Measurements from ENCODE around the gene DOCK10.
A peak's percentile ranks its signal among the peaks of the same experiment; 100 is the strongest.

The DOCK10 gene

DNA sequence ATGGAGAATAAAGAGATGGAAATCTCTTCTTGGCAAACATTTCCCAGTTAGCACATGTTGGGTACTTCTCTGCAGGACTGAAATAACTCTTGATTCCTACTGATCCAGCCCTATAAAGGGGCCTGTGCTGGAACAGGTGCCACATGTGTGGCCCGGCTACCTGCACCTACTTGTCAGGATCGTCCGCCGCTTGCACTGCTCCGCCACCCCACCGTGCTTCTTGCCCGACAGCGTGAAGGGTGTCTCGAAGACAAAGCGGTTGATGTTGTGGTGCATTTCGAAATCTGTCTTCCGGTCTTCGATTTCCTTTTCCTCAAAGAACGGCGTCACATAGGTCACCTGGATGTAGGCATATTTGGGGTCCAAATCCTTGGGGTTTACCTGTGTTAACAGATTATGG is 267.5 kb downstream of the DOCK10 start:
- peaks cover 60% of the 10 kb centered on the region for H3K36me3 Mint-ChIP-seq (ENCODE audit: low read depth)
- H3K27me3 Mint-ChIP-seq: no peaks in the 10 kb centered on the region
- H3K4me1 Mint-ChIP-seq: peaks cover 3% of the 10 kb centered on the region
- H3K9me3 Mint-ChIP-seq: no peaks in the 10 kb centered on the region
- ATAC-seq: no peak
- no peak overlapping the region for H3K27ac Mint-ChIP-seq
- no peak overlapping the region for H3K4me3 Mint-ChIP-seq
- no peak for DNase-seq

DNA sequence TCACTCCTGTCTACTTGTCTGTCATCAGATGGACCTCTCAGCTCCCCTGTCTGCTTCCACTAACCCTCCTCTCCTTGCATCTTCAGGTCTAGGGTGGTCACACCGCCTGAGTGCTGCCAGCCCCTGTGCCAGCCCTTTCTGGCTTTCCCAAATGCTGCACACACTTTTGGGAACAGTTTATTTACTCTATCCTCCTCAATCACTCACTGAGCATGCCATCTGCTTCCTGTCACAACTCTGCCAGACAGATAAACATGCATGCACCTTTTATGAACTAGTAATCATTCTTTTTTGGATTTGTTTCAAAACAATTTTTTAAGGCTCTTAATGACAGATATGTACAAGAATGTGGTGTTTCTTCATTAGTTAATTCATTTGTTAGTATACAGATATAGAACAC is 269.8 kb downstream of the DOCK10 start:
- no peak for ATAC-seq
- Mint-ChIP-seq H3K27me3 (no peaks in the 10 kb centered on the region), H3K4me1 (no peaks in the 10 kb centered on the region), H3K4me3 (no peak overlapping the region), H3K36me3 (ENCODE audit: low read depth) (peaks cover 75% of the 10 kb centered on the region), H3K9me3 (no peaks in the 10 kb centered on the region), H3K27ac (no peak overlapping the region)
- no peak for DNase-seq

DNA sequence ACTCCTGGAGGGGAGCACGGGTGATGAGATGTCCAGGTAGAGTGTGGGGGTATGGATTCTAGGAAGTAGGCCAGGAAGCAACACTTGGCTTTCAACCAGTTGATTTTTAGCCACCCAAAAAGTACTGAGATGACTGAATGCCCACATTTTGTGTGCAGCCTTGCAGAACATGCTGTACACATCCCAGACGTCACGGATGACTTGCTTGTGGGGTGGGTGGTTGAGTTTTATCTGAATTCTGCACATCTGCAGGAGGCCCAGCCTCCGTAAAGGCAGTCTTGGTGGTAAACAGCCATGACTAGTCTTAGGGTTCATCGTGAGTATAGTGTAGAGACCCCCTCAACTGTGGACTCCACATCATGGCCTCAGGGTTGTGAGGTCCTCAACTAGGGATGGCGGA is 272.8 kb downstream of the DOCK10 start:
- no peak for DNase-seq
- Mint-ChIP-seq H3K27me3 (no peaks in the 10 kb centered on the region), H3K9me3 (peaks cover 4% of the 10 kb centered on the region), H3K36me3 (ENCODE audit: low read depth) (peaks cover 84% of the 10 kb centered on the region), H3K4me1 (peaks cover 16% of the 10 kb centered on the region), H3K27ac (peak overlapping the region; percentile 65), H3K4me3 (no peak overlapping the region)
- ATAC-seq: no peak

DNA sequence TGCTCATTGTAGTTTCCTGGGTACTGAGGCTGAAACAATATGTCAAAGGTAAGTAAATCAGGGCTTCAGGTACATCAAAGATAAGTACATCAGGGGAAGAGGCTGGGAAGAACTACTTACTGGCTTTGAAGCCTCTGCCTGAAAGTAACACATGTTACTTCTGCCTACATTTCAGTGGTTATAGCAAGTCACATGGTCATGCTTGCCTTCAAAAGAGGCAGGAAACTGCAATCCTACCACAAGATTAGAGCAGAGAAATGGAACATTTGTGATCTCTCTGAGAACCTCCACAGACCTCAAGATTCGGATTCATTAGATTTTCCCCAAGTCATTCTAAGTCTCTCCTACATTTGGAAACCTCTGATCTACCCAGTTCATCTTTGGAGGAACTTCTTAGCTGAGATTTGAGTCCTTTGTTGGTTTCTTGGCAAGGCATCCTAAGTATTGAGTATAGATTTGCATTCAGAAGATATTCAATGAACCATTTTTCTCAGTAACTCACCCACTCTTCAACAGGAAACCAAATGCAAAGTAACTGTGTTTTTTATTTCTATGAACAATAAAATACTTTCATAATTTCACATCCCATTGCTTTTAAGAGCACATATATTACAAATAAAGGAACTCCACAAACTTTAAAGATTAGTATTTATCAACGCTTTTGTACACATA is 277.6 kb downstream of the DOCK10 start:
- Mint-ChIP-seq H3K27me3 (no peaks in the 10 kb centered on the region), H3K4me1 (peaks cover 23% of the 10 kb centered on the region), H3K9me3 (peaks cover 8% of the 10 kb centered on the region), H3K4me3 (no peak overlapping the region), H3K36me3 (ENCODE audit: low read depth) (peaks cover 95% of the 10 kb centered on the region), H3K27ac (peak overlapping the region; percentile 70)
- ATAC-seq (peak; percentile 64), DNase-seq (no peak)

DNA sequence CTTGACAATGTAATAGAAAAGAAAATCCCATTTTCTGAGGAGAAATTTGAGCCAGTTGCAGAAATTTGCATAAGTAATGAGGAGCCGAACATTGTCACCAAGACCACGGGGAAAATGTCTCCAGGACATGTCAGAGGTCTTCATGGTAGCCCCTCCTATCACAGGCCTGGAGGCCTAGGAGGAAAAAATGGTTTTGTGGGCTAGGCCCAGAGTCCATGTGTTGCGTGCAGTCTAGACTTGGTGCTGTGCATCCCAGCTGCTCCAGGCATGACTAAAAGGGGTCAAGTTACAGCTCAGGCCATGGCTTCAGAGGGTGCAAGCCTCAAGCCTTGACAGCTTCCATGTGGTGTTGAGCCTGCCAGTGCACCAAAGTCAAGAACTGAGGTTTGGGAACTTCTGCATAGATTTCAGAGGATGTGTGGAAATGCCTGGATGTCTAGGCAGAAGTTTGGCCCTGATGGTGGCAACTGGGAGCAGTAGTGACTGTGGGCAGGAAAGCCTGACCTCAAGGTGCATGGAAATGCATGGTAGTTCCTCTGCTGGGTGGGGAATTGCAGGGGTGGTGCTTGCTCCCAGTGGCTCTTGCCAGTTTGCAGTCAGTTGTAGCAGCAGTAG is 284.2 kb downstream of the DOCK10 start:
- Mint-ChIP-seq H3K27me3 (no peaks in the 10 kb centered on the region), H3K4me3 (no peak overlapping the region), H3K36me3 (ENCODE audit: low read depth) (peaks cover 57% of the 10 kb centered on the region), H3K27ac (no peak overlapping the region), H3K9me3 (peaks cover 26% of the 10 kb centered on the region), H3K4me1 (no peaks in the 10 kb centered on the region)
- ATAC-seq: no peak
- peak; percentile 7 for DNase-seq

DNA sequence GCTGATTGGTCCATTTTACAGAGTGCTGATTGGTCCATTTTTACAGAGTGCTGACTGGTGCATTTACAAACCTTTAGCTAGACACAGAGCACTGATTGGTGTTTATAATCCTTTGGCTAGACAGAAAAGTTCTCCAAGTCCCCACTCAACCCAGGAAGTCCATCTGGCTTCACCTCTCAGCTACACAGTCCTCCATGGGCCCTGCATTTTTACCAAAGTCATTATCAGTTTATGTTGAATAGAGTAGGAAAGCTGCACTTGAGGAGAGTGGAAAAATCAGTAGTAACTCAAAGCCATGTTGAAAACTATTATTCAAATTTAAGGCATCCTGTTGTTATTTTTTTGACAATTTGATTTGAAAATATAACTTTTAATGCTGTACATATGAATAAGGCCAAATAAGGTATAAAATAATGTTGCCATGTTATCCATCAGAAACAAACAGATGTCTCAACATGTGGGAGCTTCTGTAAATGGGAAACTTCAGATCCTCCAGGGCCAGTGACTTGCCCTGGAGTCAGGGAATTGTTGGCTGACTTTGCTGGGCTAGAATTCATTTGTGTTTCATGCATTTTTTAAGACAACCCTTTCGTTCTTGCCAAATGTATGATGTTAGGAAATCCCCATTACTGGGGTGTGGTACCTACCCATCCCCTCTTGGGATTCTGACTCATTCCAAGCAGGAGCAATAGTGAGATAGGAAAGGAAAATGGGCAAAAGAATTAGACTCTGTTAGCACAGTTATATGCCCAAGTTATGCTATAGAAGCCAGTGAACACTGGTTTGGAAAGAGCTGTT is 288.3 kb downstream of the DOCK10 start:
- H3K9me3 Mint-ChIP-seq: peaks cover 18% of the 10 kb centered on the region
- no peak for ATAC-seq

DNA sequence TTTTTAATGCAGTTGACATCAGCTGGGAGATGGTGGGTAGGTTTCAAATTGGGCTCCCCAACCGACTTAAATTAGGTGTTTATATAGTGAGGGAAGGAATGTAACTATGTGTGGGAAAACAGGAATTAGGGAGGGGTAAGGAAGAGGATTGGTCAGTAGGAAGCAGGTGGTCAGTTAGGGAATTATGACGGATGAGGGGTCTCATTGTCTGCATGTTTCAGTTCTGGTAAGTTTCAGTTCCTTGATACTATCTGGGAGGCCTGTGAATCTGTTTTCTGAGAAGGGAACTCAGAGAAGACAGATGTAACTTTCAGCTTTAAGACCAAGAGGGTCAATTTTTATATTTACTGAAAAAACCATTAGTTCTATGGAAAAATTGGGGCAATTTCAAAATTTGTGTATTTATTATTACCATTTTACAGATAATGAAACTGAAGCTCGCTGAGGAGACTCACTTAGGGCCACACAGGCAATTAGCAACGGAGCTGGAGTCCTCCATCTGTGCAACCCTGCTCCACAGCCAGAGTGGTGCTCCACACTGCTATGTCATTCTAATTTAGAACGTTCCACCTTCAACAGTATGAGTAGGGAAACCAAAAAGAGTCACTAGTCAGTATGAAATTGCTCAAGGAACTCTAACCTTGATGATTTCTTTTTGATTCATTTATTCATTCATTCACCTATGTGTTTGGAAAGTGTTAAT is 290.1 kb downstream of the DOCK10 start:
- peaks cover 1% of the 10 kb centered on the region for H3K36me3 Mint-ChIP-seq (ENCODE audit: low read depth)
- no peak overlapping the region for H3K27ac Mint-ChIP-seq
- H3K9me3 Mint-ChIP-seq: peaks cover 6% of the 10 kb centered on the region
- DNase-seq: no peak
- no peaks in the 10 kb centered on the region for H3K4me1 Mint-ChIP-seq
- H3K4me3 Mint-ChIP-seq: no peak overlapping the region
- no peak for ATAC-seq
- H3K27me3 Mint-ChIP-seq: peaks cover 2% of the 10 kb centered on the region

More for the DNA sequence above, 288.3 kb downstream of the DOCK10 start:
- Mint-ChIP-seq H3K36me3 (ENCODE audit: low read depth) (peaks cover 19% of the 10 kb centered on the region), H3K4me1 (no peaks in the 10 kb centered on the region), H3K27me3 (peaks cover 2% of the 10 kb centered on the region), H3K27ac (no peak overlapping the region), H3K4me3 (no peak overlapping the region)
- DNase-seq: no peak

DNA sequence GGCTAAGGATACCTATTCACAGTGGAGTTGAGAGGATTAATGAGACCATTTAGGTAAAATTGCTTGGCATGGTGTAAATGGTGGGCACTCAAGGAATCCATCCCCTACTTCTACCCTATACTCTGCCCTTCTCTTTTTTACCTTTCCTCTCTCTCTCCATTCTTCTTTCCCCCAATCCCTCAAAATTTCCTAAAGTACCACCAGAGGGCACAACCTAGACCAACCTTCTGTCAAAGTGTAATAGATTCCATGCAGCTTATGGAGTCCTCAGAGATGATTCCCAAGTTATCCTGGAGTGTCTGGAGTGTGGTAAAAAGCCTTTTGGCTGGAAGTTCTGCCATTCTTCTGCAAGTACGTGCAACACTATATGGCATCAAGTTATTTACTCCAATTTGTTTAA is 293.1 kb downstream of the DOCK10 start:
- Mint-ChIP-seq H3K27me3 (peaks cover 2% of the 10 kb centered on the region), H3K36me3 (ENCODE audit: low read depth) (no peaks in the 10 kb centered on the region), H3K27ac (no peak overlapping the region), H3K9me3 (no peaks in the 10 kb centered on the region), H3K4me3 (no peak overlapping the region), H3K4me1 (no peaks in the 10 kb centered on the region)
- ATAC-seq: no peak
- no peak for DNase-seq

DNA sequence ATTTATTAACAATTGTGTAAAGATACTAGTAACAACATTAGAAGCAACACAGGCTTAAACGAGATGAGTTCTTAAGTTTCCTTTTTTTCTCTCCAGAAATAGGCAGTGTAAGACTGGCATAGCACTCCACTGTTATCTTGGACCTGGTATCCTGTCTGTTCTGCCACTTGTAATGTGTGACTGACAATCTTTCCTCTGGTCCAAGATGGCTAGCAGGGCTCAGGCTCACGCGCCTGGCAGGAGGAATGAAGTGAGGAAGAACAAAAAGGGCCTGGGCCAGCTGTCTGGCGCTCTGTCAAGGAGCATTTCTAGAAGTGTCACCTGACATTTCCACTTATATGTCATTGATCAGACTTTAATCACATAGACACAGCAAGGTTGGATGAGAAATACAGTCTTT is 294.5 kb downstream of the DOCK10 start:
- DNase-seq (no peak), ATAC-seq (no peak)
- Mint-ChIP-seq H3K27me3 (peaks cover 2% of the 10 kb centered on the region), H3K4me1 (no peaks in the 10 kb centered on the region), H3K4me3 (no peak overlapping the region), H3K9me3 (no peaks in the 10 kb centered on the region), H3K27ac (no peak overlapping the region), H3K36me3 (ENCODE audit: low read depth) (no peaks in the 10 kb centered on the region)

DNA sequence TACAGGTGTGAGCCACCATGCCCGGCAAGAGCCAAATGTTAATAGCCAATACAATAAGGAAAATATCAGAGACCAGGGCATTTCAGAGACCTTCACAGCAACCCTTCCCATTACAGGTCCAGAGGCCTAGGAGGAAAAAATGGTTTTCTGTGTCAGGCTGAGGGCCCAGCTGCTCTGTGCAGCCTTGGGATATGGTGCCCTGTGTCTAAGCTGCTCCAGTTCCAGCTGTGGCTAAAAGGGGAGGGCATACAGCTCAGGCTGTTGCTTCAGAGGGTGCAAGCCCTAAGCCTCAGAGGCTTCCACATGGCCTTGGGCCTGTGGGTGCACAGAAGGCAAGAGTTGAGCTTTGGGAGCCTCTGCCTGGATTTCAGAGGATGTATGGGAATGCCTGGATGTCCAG is 306.0 kb downstream of the DOCK10 start:
- H3K4me1 Mint-ChIP-seq: no peaks in the 10 kb centered on the region
- H3K27me3 Mint-ChIP-seq: no peaks in the 10 kb centered on the region
- H3K36me3 Mint-ChIP-seq (ENCODE audit: low read depth): peaks cover 6% of the 10 kb centered on the region
- H3K4me3 Mint-ChIP-seq: no peak overlapping the region
- no peak for DNase-seq
- no peak for ATAC-seq
- no peak overlapping the region for H3K27ac Mint-ChIP-seq
- peaks cover 24% of the 10 kb centered on the region for H3K9me3 Mint-ChIP-seq

DNA sequence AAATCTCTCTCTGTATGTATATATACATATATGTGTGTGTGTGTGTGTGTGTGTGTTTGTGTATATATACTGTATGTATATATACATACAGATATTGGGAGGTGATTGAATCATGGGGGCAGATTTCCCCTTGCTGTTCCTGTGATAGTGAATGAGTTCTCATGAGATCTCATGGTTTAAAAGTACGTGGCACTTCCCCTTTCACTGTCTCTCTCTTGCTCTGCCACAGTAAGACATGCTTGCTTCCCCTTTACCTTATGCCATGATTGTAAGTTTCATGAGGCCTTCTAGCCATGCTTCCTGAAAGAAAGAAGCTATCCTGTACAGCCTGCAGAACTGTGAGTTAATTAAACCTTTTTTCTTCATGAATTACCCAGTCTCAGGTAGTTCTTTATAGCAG is 307.3 kb downstream of the DOCK10 start:
- no peak for ATAC-seq
- Mint-ChIP-seq H3K27me3 (no peaks in the 10 kb centered on the region), H3K27ac (no peak overlapping the region)

DNA sequence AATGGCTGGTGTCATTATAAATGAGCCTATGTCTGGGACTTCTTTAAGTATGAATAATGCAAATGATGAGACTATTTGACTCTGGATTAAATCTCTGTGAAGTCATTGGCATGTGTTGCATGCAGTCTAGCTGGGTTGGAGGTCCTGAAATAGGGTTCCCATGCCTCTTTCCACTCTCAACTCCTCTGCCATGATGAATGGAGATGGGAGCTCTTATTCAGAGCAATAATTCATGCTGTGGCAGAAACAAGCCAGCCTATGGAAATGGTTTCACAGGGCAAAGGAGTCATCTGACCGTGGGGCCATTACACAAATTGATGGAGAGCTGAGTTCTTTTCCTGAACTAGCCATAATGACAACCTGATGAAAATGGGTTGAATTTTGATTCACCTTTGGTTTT is 310.6 kb downstream of the DOCK10 start:
- Mint-ChIP-seq H3K4me3 (no peak overlapping the region), H3K27me3 (no peaks in the 10 kb centered on the region), H3K4me1 (no peaks in the 10 kb centered on the region)

More for the DNA sequence above, 307.3 kb downstream of the DOCK10 start:
- no peak for DNase-seq
- Mint-ChIP-seq H3K36me3 (ENCODE audit: low read depth) (peaks cover 6% of the 10 kb centered on the region), H3K4me1 (no peaks in the 10 kb centered on the region), H3K4me3 (no peak overlapping the region), H3K9me3 (peaks cover 24% of the 10 kb centered on the region)

DNA sequence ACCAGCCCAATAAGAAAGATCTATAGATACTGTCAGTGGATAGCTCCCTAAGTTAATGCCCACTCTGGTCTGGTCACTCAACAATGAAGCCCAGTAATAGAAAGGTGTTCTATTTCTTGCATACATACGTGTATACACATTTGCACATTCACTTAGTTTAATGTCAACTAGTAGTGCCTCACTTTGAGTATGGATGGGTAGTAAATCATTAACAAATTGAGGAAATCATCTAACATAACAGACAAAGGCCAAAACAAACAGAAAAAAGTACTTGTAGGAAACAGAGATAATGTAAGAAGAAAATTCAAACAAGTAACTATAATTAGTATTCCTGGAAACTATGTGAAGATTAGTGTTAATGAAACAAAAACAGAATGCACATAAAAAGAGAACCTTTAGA is 312.8 kb downstream of the DOCK10 start:
- H3K27ac Mint-ChIP-seq: no peak overlapping the region
- no peaks in the 10 kb centered on the region for H3K4me1 Mint-ChIP-seq
- H3K4me3 Mint-ChIP-seq: no peak overlapping the region
- H3K27me3 Mint-ChIP-seq: no peaks in the 10 kb centered on the region
- peaks cover 28% of the 10 kb centered on the region for H3K9me3 Mint-ChIP-seq
- peaks cover 2% of the 10 kb centered on the region for H3K36me3 Mint-ChIP-seq (ENCODE audit: low read depth)
- DNase-seq: no peak
- ATAC-seq: no peak

More for the DNA sequence above, 310.6 kb downstream of the DOCK10 start:
- no peak for DNase-seq
- H3K36me3 Mint-ChIP-seq (ENCODE audit: low read depth): peaks cover 2% of the 10 kb centered on the region
- ATAC-seq: no peak
- H3K9me3 Mint-ChIP-seq: peaks cover 35% of the 10 kb centered on the region
- H3K27ac Mint-ChIP-seq: no peak overlapping the region

DNA sequence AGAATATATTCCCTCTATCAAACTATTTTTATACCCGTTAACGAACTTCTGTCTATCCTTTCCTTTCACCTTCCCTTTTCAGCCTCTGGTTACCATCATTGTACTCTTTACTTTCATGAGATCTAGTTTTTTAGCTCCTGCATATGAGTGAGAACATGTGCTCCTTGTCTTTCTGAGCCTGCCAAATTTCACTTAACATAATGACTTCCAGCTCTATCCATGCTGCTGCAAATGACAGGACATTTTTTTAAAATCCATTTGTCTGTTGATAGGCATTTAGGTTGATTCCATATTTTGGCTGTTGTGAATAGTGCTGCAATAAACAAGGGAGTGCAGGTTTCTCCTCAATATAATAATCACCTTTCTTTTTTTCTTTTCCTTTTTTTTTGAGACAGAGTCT is 317.9 kb downstream of the DOCK10 start:
- ATAC-seq (no peak), DNase-seq (no peak)
- Mint-ChIP-seq H3K4me3 (no peak overlapping the region), H3K27ac (no peak overlapping the region), H3K9me3 (peaks cover 24% of the 10 kb centered on the region), H3K36me3 (ENCODE audit: low read depth) (peaks cover 2% of the 10 kb centered on the region), H3K4me1 (no peaks in the 10 kb centered on the region), H3K27me3 (peaks cover 2% of the 10 kb centered on the region)
